Breast epithelium (tissue), 4 donors: ENCODE results near the gene PNMT. TPM values are rescaled to one million over a fixed set of nuclear protein-coding genes. Genes with fewer than 3 reads are reported as not detected.

Experiments used
- DNase-seq, 2 donors: peaks; one replicate each; pipeline ENCODE4 v3.0.0-alpha.2; 2019; ENCODE audit warnings: low spot score in 2 of 2
- H3K27ac ChIP-seq, 2 donors: fragments of 200-600 bp; sonication (generic) in 1 of 2; one replicate each; pipeline ENCODE4 v1.5.1; 2016 to 2019; ENCODE audit warnings: mild to moderate bottlenecking in 1 of 2
- H3K27me3 ChIP-seq, 2 donors: fragments of 200-600 bp; sonication (generic) in 1 of 2; one replicate each; pipeline versions ENCODE4 v1.5.1 to v1.6.0; 2017 to 2019; ENCODE audit warnings: control low read depth in 1 of 2, mild to moderate bottlenecking in 1 of 2
- H3K36me3 ChIP-seq: fragments of 200-600 bp; one replicate; pipeline ENCODE4 v1.5.1; 2019
- H3K4me1 ChIP-seq, 2 donors: fragments of 200-600 bp; sonication (generic); one replicate each; pipeline ENCODE4 v1.5.1; 2016 to 2019; ENCODE audit warnings: control low read depth in 1 of 2
- H3K4me3 ChIP-seq, 3 donors: fragments of 200-600 bp; sonication (generic); 1 replicate in 2 of 3; 2 replicates in 1 of 3; pipeline ENCODE4 v1.5.1; 2016 to 2019; ENCODE audit warnings: mild to moderate bottlenecking in 3 of 3, moderate library complexity in 2 of 3
- H3K9me3 ChIP-seq, 2 donors: fragments of 200-600 bp; sonication (generic) in 1 of 2; one replicate each; pipeline ENCODE4 v1.5.1; 2016 to 2019; ENCODE audit warnings: control low read depth in 1 of 2
- POLR2A ChIP-seq: fragments of 450-650 bp; IDR thresholded peaks from one replicate; pipeline ENCODE4 v1.6.1; 2016; ENCODE audit warnings: antibody characterized with exemption, mild to moderate bottlenecking, moderate library complexity
- POLR2AphosphoS5 ChIP-seq, 3 donors: sonication (generic); formaldehyde crosslinking; IDR thresholded peaks; one replicate each; pipeline ENCODE4 v1.6.1; 2017; ENCODE audit warnings: antibody characterized with exemption in 3 of 3
- intact Hi-C: fragments of 100-400 bp; cut with DNase I; formaldehyde crosslinking; loops from one replicate; pipeline ENCODE4 v1.15.1; 2023; ENCODE audit warnings: low total_unique reads
- total RNA-seq, 3 donors: library from RNA; depleted of rRNA; stranded (reverse); fragments of >200 nt; gene quantifications; one replicate each; pipeline ENCODE4 v1.1.0, GENCODE V29; 2016
- TF ChIP-seq, protein P1 (sequence below), 3 donors: fragments of 450-650 bp; IDR thresholded peaks; one replicate each; pipeline ENCODE4 v1.5.1; 2016 to 2017; ENCODE audit warnings: antibody characterized with exemption in 3 of 3, mild to moderate bottlenecking in 3 of 3, moderate library complexity in 3 of 3

Gene PNMT
- total RNA-seq, 3 donors from 2014 or later, result 1.6 to 9.5 (median 5.1) TPM

- no peaks in the 10 kb centered on the region for H3K9me3 ChIP-seq
- H3K4me1 ChIP-seq, result peaks cover 12 to 17% of the 10 kb centered on the region in 2 donors
- no peaks in the 10 kb centered on the region for H3K27me3 ChIP-seq
- intact Hi-C loops, result no loop called here
- TF ChIP-seq POLR2A, result no peak
- TF ChIP-seq POLR2AphosphoS5 (IDR thresholded peaks at IDR 0.05), result no peak
- TF ChIP-seq, protein P1, sequence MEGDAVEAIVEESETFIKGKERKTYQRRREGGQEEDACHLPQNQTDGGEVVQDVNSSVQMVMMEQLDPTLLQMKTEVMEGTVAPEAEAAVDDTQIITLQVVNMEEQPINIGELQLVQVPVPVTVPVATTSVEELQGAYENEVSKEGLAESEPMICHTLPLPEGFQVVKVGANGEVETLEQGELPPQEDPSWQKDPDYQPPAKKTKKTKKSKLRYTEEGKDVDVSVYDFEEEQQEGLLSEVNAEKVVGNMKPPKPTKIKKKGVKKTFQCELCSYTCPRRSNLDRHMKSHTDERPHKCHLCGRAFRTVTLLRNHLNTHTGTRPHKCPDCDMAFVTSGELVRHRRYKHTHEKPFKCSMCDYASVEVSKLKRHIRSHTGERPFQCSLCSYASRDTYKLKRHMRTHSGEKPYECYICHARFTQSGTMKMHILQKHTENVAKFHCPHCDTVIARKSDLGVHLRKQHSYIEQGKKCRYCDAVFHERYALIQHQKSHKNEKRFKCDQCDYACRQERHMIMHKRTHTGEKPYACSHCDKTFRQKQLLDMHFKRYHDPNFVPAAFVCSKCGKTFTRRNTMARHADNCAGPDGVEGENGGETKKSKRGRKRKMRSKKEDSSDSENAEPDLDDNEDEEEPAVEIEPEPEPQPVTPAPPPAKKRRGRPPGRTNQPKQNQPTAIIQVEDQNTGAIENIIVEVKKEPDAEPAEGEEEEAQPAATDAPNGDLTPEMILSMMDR (IDR thresholded peaks at IDR 0.05), result no peak
- no peak overlapping the region for H3K4me3 ChIP-seq
- no peak for DNase-seq
- H3K36me3 ChIP-seq, result no peaks in the 10 kb centered on the region
- no peak overlapping the region for H3K27ac ChIP-seq
Measured at GRCh38 chr17:39639043-39639442, 29.2 kb upstream of the PNMT start.

GRCh38 chr17:39639566-39640458 lies 28.4 kb upstream of the PNMT start:
- TF ChIP-seq POLR2AphosphoS5 (IDR thresholded peaks at IDR 0.05) (no peak), POLR2A (no peak)
- TF ChIP-seq, protein P1 (IDR thresholded peaks at IDR 0.05), result no peak
- Histone ChIP-seq H3K27me3 (no peaks in the 10 kb centered on the region), H3K9me3 (no peaks in the 10 kb centered on the region), H3K4me1 (peaks cover 9 to 17% of the 10 kb centered on the region in 2 donors), H3K4me3 (no peak overlapping the region), H3K36me3 (no peaks in the 10 kb centered on the region), H3K27ac (no peak overlapping the region)
- intact Hi-C loops, result no loop called here
- DNase-seq, result no peak

DNA sequence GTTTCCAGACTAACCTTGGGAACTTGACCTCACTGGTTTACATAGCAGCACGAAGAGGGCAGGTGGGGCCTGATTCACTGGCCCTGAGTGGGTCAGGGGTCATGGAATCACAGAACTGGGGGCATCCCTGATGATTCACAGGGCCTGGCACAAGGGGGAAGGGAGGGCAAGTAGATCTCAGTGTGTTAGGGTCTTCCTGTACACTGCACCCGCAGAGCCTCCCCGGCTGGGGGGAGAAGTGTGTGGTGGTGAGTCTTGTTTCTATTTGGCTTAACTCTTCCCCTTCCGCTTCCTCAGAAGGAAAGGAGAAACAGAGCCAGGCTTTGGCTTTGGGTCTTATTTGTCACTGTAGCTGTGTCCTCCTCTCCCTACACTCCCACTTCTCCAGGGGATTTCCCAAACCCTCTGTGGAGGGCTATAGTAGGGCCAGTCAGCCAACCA lies 27.6 kb upstream of the PNMT start:
- intact Hi-C loops, result no loop called here
- DNase-seq, result no peak
- H3K4me1 ChIP-seq, result peaks cover 9 to 17% of the 10 kb centered on the region in 2 donors
- H3K9me3 ChIP-seq, result no peaks in the 10 kb centered on the region
- H3K36me3 ChIP-seq, result no peaks in the 10 kb centered on the region
- no peak for TF ChIP-seq POLR2A
- TF ChIP-seq, protein P1 (IDR thresholded peaks at IDR 0.05), result no peak
- no peak for TF ChIP-seq POLR2AphosphoS5 (IDR thresholded peaks at IDR 0.05)
- no peaks in the 10 kb centered on the region for H3K27me3 ChIP-seq
- no peak overlapping the region for H3K4me3 ChIP-seq
- no peak overlapping the region for H3K27ac ChIP-seq

GRCh38 chr17:39641097-39641496 lies 27.2 kb upstream of the PNMT start:
- no peak for DNase-seq
- H3K4me1 ChIP-seq, result peaks cover 9 to 17% of the 10 kb centered on the region in 2 donors
- no peak overlapping the region for H3K27ac ChIP-seq
- TF ChIP-seq POLR2AphosphoS5 (IDR thresholded peaks at IDR 0.05) (no peak), POLR2A (no peak)
- TF ChIP-seq, protein P1 (IDR thresholded peaks at IDR 0.05), result no peak
- H3K36me3 ChIP-seq, result no peaks in the 10 kb centered on the region
- no peaks in the 10 kb centered on the region for H3K9me3 ChIP-seq
- H3K4me3 ChIP-seq, result no peak overlapping the region
- intact Hi-C loops, result no loop called here
- no peaks in the 10 kb centered on the region for H3K27me3 ChIP-seq

DNA sequence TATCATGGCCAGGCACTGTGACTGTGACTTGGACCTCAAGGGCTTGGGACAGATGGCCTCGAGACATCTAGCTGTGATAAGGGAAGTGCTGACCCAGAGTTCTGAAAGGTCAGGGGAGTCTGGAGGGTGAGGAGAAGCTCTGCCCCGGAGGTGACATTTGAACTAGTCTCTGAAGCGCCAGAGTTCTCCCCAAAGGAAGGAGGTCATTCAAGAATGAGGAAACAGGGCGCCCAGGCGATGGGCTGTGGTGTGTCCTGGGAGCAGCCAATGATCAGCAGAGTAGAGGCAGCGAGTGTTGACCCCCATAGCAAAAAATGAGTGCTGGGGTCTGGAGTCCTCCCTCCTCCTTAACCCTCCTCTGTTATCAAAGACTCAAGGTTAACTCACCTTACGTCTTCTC lies 26.4 kb upstream of the PNMT start:
- H3K9me3 ChIP-seq, result no peaks in the 10 kb centered on the region
- H3K36me3 ChIP-seq, result no peaks in the 10 kb centered on the region
- no peak for DNase-seq
- no peaks in the 10 kb centered on the region for H3K27me3 ChIP-seq
- no peak overlapping the region for H3K4me3 ChIP-seq
- H3K4me1 ChIP-seq, result peaks cover 6 to 12% of the 10 kb centered on the region in 2 donors
- H3K27ac ChIP-seq, result no peak overlapping the region
- TF ChIP-seq, protein P1 (IDR thresholded peaks at IDR 0.05), result no peak
- TF ChIP-seq POLR2AphosphoS5 (IDR thresholded peaks at IDR 0.05) (no peak), POLR2A (no peak)
- intact Hi-C loops, result no loop called here
